PC-9 (cell line): ENCODE measurements around the gene ZNF785. TPM values are rescaled to one million over a fixed set of nuclear protein-coding genes. Genes with fewer than 3 reads are reported as not detected.

Experiments used
- BruUV-seq: library from RNA; stranded (reverse); fragments of 400-500 nt; replicated peaks from 2 replicates; lab custom pipeline; 2021; lab: Mats Ljungman, UMichigan
- CTCF ChIA-PET: fragments of 300-600 bp; sonication (Branson Sonifier 250); formaldehyde crosslinking; loops from one replicate; lab custom pipeline; 2022; ENCODE audit warnings: antibody characterized with exemption; lab: Charles Lee
- POLR2A ChIA-PET: fragments of 300-600 bp; sonication (Branson Sonifier 250); formaldehyde crosslinking; loops from one replicate; lab custom pipeline; 2022; ENCODE audit warnings: antibody characterized with exemption; ENCODE audit not compliant: unreplicated experiment; lab: Charles Lee
- DNase-seq, 2 experiments: peaks; one replicate each; pipeline versions ENCODE4 v3.0.0 to v3.0.0-alpha.2; 2015 to 2022; ENCODE audit warnings: mixed read lengths in 1 of 2
- H2AFZ ChIP-seq: fragments of 200-600 bp; sonication (generic); 2 replicates; pipeline ENCODE4 v1.8.1; 2017; ENCODE audit warnings: antibody characterized with exemption
- H3F3A ChIP-seq: fragments of 200-600 bp; sonication (generic); 2 replicates; pipeline ENCODE4 v1.8.1; 2017; ENCODE audit warnings: antibody characterized with exemption, mild to moderate bottlenecking, low read depth; ENCODE audit not compliant: insufficient read depth
- H3K27ac ChIP-seq: fragments of 200-600 bp; sonication (generic); 2 replicates; pipeline ENCODE4 v1.6.1; 2016; ENCODE audit warnings: mixed run types
- H3K27me3 ChIP-seq: fragments of 200-600 bp; sonication (generic); 2 replicates; pipeline ENCODE4 v1.6.1; 2016; ENCODE audit warnings: low read depth, mixed run types; ENCODE audit not compliant: insufficient read depth
- H3K36me3 ChIP-seq: fragments of 200-600 bp; sonication (generic); 2 replicates; pipeline ENCODE4 v1.6.1; 2016; ENCODE audit warnings: low read depth, mixed run types
- H3K4me1 ChIP-seq: fragments of 200-600 bp; sonication (generic); replicated peaks from 2 replicates; pipeline ENCODE4 v1.6.1; 2016; ENCODE audit warnings: mixed run types; ENCODE audit not compliant: insufficient read depth
- H3K4me2 ChIP-seq: fragments of 200-600 bp; sonication (generic); 2 replicates; pipeline ENCODE4 v1.6.1; 2017; ENCODE audit warnings: mixed run types
- H3K4me3 ChIP-seq: fragments of 200-600 bp; sonication (generic); 2 replicates; pipeline ENCODE4 v1.6.1; 2016; ENCODE audit warnings: mixed run types
- H3K79me2 ChIP-seq: fragments of 200-600 bp; sonication (generic); 2 replicates; pipeline ENCODE4 v1.6.1; 2017; ENCODE audit warnings: low read depth, mixed run types
- H3K9me2 ChIP-seq: fragments of 200-600 bp; sonication (generic); 2 replicates; pipeline ENCODE4 v1.8.1; 2017; ENCODE audit warnings: mild to moderate bottlenecking; ENCODE audit not compliant: insufficient read depth
- H3K9me3 ChIP-seq: fragments of 200-600 bp; sonication (generic); 2 replicates; pipeline ENCODE4 v1.8.1; 2016; ENCODE audit warnings: low read depth; ENCODE audit not compliant: insufficient read depth
- H4K20me1 ChIP-seq: fragments of 200-600 bp; sonication (generic); 2 replicates; pipeline ENCODE4 v1.8.1; 2017; ENCODE audit not compliant: insufficient read depth
- EZH2 ChIP-seq: fragments of 200-600 bp; sonication (generic); IDR thresholded peaks from 2 replicates; pipeline ENCODE4 v1.8.0; 2017; ENCODE audit warnings: antibody characterized with exemption, low read depth
- intact Hi-C: fragments of 100-400 bp; cut with micrococcal nuclease; formaldehyde crosslinking; loops from one replicate; pipeline ENCODE4 v1.10.0; 2022; ENCODE audit not compliant: unreplicated experiment
- total RNA-seq: library from RNA; stranded (reverse); gene quantifications from 2 replicates; pipeline ENCODE4 v1.2.3, GENCODE V29; 2021
- TF ChIP-seq, protein P1 (sequence below): fragments of 200-600 bp; sonication (generic); conservative IDR thresholded peaks from 2 replicates; pipeline ENCODE4 v1.6.1; 2017; ENCODE audit warnings: mixed run types, antibody characterized with exemption, mild to moderate bottlenecking, moderate library complexity

Gene ZNF785
- total RNA-seq, 1 experiment from 2014 or later: 30.9 TPM

DNA sequence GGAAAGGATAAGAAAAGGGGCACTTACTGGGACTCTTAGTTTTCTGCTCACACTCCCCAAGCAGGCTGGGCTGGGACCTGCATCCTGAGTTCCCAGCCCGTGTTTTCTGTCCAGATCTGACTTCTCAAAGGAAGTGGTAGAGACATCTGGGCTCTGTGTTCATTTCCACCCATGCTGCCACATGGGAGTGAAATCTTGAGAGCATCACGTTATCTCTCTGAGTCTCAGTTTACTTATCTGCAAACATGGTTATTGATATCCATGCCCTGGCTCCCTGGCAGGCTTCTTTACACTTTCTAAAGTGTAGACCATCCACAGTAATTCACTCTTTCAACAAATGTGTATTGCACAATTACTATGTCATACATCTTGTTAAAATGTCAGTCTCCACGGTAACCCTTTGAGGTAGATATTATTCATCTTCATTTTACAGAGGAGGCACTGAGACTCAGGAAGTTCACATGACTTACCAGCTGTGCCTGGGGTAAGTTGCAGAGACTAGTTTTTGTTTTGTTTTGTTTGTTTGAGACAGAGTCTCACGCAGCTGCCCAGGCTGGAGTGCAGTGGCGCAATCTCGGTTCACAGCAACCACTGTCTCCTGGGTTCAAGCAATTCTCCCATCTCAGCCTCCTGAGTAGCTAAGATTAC is 17.4 kb downstream of the ZNF785 start:
- Histone ChIP-seq H3K36me3 (no peaks in the 10 kb centered on the region), H3K79me2 (0 out of 2 replicates have a peak, but pooled peaks cover 4% of the 10 kb centered on the region), H3K27me3 (no peaks in the 10 kb centered on the region), H4K20me1 (no peaks in the 10 kb centered on the region), H3K27ac (peak overlapping the region; percentile 57), H3K4me1 (peaks cover 40% of the 10 kb centered on the region), H3F3A (peaks cover 32% of the 10 kb centered on the region), H3K4me3 (no peak overlapping the region), H3K4me2 (peak overlapping the region; percentile 50), H2AFZ (no peak overlapping the region), H3K9me2 (no peaks in the 10 kb centered on the region), H3K9me3 (no peaks in the 10 kb centered on the region)
- peak in 1 of 2 experiments; percentile 93 for DNase-seq
- TF ChIP-seq, protein P1, sequence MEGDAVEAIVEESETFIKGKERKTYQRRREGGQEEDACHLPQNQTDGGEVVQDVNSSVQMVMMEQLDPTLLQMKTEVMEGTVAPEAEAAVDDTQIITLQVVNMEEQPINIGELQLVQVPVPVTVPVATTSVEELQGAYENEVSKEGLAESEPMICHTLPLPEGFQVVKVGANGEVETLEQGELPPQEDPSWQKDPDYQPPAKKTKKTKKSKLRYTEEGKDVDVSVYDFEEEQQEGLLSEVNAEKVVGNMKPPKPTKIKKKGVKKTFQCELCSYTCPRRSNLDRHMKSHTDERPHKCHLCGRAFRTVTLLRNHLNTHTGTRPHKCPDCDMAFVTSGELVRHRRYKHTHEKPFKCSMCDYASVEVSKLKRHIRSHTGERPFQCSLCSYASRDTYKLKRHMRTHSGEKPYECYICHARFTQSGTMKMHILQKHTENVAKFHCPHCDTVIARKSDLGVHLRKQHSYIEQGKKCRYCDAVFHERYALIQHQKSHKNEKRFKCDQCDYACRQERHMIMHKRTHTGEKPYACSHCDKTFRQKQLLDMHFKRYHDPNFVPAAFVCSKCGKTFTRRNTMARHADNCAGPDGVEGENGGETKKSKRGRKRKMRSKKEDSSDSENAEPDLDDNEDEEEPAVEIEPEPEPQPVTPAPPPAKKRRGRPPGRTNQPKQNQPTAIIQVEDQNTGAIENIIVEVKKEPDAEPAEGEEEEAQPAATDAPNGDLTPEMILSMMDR: no peak
- TF ChIP-seq EZH2: no peak
- POLR2A ChIA-PET: interaction anchor here (0.6 to 0.7 kb wide), 2 partner anchors 10 to 46 kb away, joined by 3 to 11 read pairs; no protein-coding TSS in a partner anchor
- intact Hi-C loops: no loop called here
- no TSS peak for BruUV-seq
- CTCF ChIA-PET: interaction anchor here (0.6 kb wide), 1 partner anchor 890 kb away, joined by 5 read pairs; no protein-coding TSS in a partner anchor

DNA sequence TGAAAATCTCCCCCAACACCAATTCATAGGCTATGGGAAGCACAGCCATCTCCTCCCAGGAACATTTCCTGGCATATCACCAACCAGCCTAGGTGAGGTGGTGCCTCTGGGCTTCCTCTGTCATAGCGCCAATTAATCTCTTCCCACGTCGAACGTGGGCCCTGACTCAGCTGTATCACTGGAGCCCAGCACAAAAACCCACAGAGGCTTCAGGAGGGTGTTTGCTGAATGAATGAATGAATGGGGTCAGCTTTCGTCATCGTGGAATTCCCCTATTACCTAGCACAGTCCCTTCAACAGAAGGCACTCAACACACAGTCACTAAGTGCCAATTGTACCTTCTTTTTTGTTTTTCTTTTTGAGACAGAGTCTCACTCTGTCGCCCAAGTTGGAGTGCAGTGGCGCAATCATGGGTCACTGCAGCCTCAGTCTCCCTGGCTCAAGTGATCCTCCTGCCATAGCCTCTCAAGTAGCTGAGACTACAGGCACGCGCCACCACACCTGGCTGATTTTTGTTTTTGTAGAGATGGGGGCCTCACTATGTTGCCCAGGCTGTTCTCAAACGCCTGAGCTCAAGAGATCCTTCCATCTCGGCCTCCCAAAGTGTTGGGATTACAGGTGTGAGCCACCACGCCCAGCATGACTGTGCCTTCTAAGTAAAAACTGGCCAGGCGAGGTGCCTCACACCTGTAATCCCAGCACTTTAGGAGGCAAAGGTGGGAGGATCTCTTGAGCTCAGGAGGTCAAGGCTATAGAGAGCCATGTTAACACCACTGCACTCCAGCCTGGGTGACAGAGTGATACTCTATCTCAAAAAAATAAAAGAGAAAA is 18.1 kb downstream of the ZNF785 start:
- Histone ChIP-seq H3F3A (peaks cover 31% of the 10 kb centered on the region), H3K79me2 (0 out of 2 replicates have a peak, but pooled peaks cover 4% of the 10 kb centered on the region), H3K4me1 (peaks cover 34% of the 10 kb centered on the region), H3K27me3 (no peaks in the 10 kb centered on the region), H3K27ac (peak overlapping the region; percentile 57), H3K4me3 (no peak overlapping the region), H4K20me1 (no peaks in the 10 kb centered on the region), H3K9me3 (no peaks in the 10 kb centered on the region), H3K36me3 (no peaks in the 10 kb centered on the region), H3K4me2 (peak overlapping the region; percentile 50), H3K9me2 (no peaks in the 10 kb centered on the region), H2AFZ (no peak overlapping the region)
- DNase-seq: peak in 1 of 2 experiments; percentile 57
- intact Hi-C loops: no loop called here
- BruUV-seq: no TSS peak
- no peak for TF ChIP-seq EZH2
- TF ChIP-seq, protein P1: no peak
- CTCF ChIA-PET: interaction anchor here (0.9 kb wide), 1 partner anchor 31 kb away, joined by 4 read pairs; no protein-coding TSS in a partner anchor
- POLR2A ChIA-PET: interaction anchor here (0.7 kb wide), 1 partner anchor 9 kb away, joined by 11 read pairs; no protein-coding TSS in a partner anchor

DNA sequence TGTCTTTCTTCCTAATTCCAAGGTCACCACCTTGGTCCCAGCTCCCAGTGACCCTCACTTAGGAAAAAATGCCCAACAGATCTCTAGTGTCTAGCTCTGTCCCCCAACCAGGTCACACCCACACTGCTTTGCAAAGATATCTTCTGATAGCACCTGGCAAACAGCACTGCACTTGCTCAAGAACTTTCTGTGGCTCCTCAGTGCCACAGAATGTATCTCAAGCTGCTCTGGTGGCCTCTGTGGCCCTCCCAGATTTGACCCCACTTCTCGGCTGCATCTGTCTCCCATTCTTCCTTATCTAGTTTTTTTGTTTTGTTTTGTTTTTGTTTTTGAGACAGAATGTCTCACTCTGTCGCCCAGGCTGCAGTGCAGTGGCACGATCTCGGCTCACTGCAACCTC is 19.0 kb downstream of the ZNF785 start:
- no peak overlapping the region for H3K27ac ChIP-seq
- H3K79me2 ChIP-seq: 0 out of 2 replicates have a peak, but pooled peaks cover 4% of the 10 kb centered on the region
- H2AFZ ChIP-seq: no peak overlapping the region
- BruUV-seq: no TSS peak
- intact Hi-C loops: no loop called here
- no peaks in the 10 kb centered on the region for H3K36me3 ChIP-seq
- H3K4me2 ChIP-seq: no peak overlapping the region
- ChIA-PET POLR2A (no interaction called here), CTCF (interaction anchor here (0.9 to 1.4 kb wide), 2 partner anchors 31 to 137 kb away, joined by 4 read pairs; partner anchors contain the start of gene DCTPP1)
- H3K9me2 ChIP-seq: no peaks in the 10 kb centered on the region
- no peaks in the 10 kb centered on the region for H4K20me1 ChIP-seq
- no peak for DNase-seq
- no peaks in the 10 kb centered on the region for H3K27me3 ChIP-seq
- H3K4me1 ChIP-seq: peaks cover 33% of the 10 kb centered on the region
- no peaks in the 10 kb centered on the region for H3K9me3 ChIP-seq
- no peak overlapping the region for H3K4me3 ChIP-seq
- H3F3A ChIP-seq: peaks cover 31% of the 10 kb centered on the region
- TF ChIP-seq, protein P1: no peak
- no peak for TF ChIP-seq EZH2
